Heart left ventricle (tissue), 16 donors: ENCODE measurements around the gene TPD52L2. TPM values are rescaled to one million over a fixed set of nuclear protein-coding genes. Genes with fewer than 3 reads are reported as not detected.
A peak's percentile ranks its signal among the peaks of the same experiment; 100 is the strongest.

ENCODE experiments used
- ATAC-seq, 4 donors: fragments of 200-7000 bp; cut with Tn5 transposase; one replicate each; pipeline ENCODE4 v1.9.1; 2020 to 2022; ENCODE audit warnings: moderate library complexity in 4 of 4, mild to moderate bottlenecking in 3 of 4, moderate number of reproducible peaks in 1 of 4
- DNase-seq, 5 donors: peaks; one replicate each; pipeline ENCODE4 v3.0.0-alpha.2; 2020
- H3K27ac ChIP-seq, 12 donors: fragments of 200-600 bp; sonication (generic) in 4 of 12; one replicate each; pipeline versions ENCODE4 v1.5.0 to v1.8.0; 2016 to 2022; ENCODE audit warnings: mild to moderate bottlenecking in 2 of 12
- H3K27me3 ChIP-seq, 9 donors: fragments of 200-600 bp; sonication (generic) in 2 of 9; one replicate each; pipeline versions ENCODE4 v1.5.1 to v1.8.0; 2016 to 2022; ENCODE audit warnings: mild to moderate bottlenecking in 3 of 9
- H3K36me3 ChIP-seq, 9 donors: fragments of 200-600 bp; sonication (generic) in 2 of 9; one replicate each; pipeline versions ENCODE4 v1.5.0 to v1.8.0; 2018 to 2022; ENCODE audit warnings: mild to moderate bottlenecking in 2 of 9
- H3K4me1 ChIP-seq, 12 donors: fragments of 200-600 bp; sonication (generic) in 4 of 12; one replicate each; pipeline versions ENCODE4 v1.5.0 to v1.8.0; 2016 to 2022; ENCODE audit warnings: mild to moderate bottlenecking in 3 of 12
- H3K4me3 ChIP-seq, 12 donors: fragments of 200-600 bp; sonication (generic) in 4 of 12; one replicate each; pipeline versions ENCODE4 v1.5.0 to v1.8.0; 2017 to 2022; ENCODE audit warnings: mild to moderate bottlenecking in 9 of 12, moderate library complexity in 4 of 12
- H3K9me3 ChIP-seq, 12 donors: fragments of 200-600 bp; sonication (generic) in 4 of 12; one replicate each; pipeline versions ENCODE4 v1.5.0 to v1.8.0; 2016 to 2022; ENCODE audit warnings: mild to moderate bottlenecking in 1 of 12
- CTCF ChIP-seq, 12 donors: fragments of 200-600 bp; sonication (generic) in 4 of 12; IDR thresholded peaks; one replicate each; pipeline versions ENCODE4 v1.5.0 to v1.8.0; 2018 to 2022; ENCODE audit warnings: antibody characterized with exemption in 12 of 12, mild to moderate bottlenecking in 5 of 12
- POLR2A ChIP-seq, 2 donors: fragments of 450-650 bp; IDR thresholded peaks; one replicate each; pipeline ENCODE4 v1.6.1; 2017; ENCODE audit warnings: antibody characterized with exemption in 2 of 2, mild to moderate bottlenecking in 2 of 2, moderate library complexity in 2 of 2
- WGBS, 4 donors: extraction: QIAGEN DNeasy Blood & Tissue Kit in 2 of 4; methylation state at CpG; one replicate each; pipeline versions ENCODE4 v1.1.5 to v1.1.7; 2013 to 2018; 5-methylcytosine and 5-hydroxymethylcytosine counted together
- intact Hi-C, 10 donors: fragments of 100-400 bp; cut with DNase I; formaldehyde crosslinking; loops; one replicate each; pipeline versions ENCODE4 v1.11.1 to v1.14.2; 2022
- polyA plus RNA-seq, 2 donors: library from polyadenylated mRNA; stranded (reverse); fragments of 200-250 nt; gene quantifications; one replicate each; pipeline ENCODE4 v1.2.3, GENCODE V29; 2013
- total RNA-seq, 9 donors: library from RNA; depleted of rRNA in 2 of 9; stranded (reverse); fragments of >200 nt in 2 of 9; fragmentation: NEBNext Ultra II Directional in 3 of 9; extraction: Animal tissue kit (Norgen Biotek cat#: 25700) in 3 of 9; gene quantifications; one replicate each; pipeline versions ENCODE4 v1.1.0 to v1.2.4, GENCODE V29; 2016 to 2023
- donor health status: ischemic (EF 13 %, LVEDD 7.1; RV severe dilation, severe dysfunction).
- donor health status: healthy with polysubstance abuse.
- donor health status: DM: no; HTN: yes; CAD: no.
- donor health status: DM: no; HTN: no; CAD: no.
- donor health status: ischemic (EF 25% LVEDD 6.9; RV normal size, moderate dysfunction).
- donor health status: ischemic (EF 25% LVEDD 5.7; RV mildly dilated, moderate dysfunction).
- donor health status: healthy.
- donor health status: DM: yes; HTN: yes; CAD: no.
- donor health status: ischemic (EF 35%, LVEDD 5.7; RV mildly dilated, moderate dysfunction).
- donor health status: nonischemic (EF 11% LVEDD 7.7; RV severe dilation, severe dysfunction).
- donor health status: DM: yes; HTN: yes; CAD: no.
- donor health status: PGD.
- donor health status: ischemic (EF 29% LVEDD 5.4; RV normal size, mild dysfunction).
- donor health status: nonischemic (EF 23%, LVEDD 6.1; RV moderate dilation, normal function).

The TPD52L2 gene
- total and polyA plus RNA-seq, 11 donors, result 44.4 to 179 (median 72.2) TPM

DNA sequence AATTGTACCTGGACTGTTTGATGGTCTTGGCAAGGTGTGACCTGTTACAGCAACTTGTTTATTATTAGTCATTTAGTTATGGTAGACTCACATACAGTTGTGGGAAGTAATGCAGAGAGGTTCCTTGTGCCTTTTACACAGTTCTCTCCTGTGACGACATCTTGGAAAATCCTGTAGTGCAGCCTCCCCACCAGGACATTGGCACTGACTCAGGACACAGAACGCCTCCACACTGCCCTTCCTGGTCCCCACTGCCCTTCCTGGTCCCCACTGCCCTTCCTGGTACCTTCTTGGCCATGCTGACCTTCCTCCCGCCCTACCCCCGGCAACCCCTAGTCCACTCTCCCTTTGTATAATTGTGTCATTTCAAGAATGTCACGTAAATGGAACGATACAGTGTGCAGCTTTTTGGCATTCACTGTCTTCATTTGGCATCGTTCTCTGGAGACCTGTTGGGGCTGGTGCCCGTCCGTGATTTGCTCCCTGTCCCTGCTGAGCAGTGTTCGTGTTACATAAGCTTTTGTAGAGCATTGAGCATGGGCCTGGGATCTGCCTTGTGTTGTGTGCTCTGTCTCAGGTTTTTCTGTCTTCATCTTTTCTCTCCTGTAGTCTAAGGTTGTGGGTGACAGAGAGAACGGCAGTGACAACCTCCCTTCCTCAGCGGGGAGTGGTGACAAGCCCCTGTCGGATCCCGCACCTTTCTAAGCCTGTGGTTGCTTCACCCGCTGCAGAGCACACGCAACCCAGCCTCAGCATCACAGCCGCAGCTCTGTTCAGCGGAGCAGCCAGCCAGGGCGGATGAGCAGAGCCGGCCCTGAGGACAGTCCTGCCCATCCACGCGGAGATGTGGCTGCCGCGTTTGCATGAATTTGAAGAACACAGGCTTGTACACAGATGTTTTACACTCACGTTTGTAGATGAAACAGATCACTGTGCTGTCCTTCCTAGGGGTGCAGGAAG lies 24.5 kb downstream of the TPD52L2 start:
- intact Hi-C loops, result loop anchor here in 1 of 10 donors (10.0 kb wide), 1 partner anchor 175 kb away; the partner anchor contains the start of gene TCEA2
- DNase-seq, result no peak
- TF ChIP-seq CTCF (IDR thresholded peaks at IDR 0.05) (no peak), POLR2A (IDR thresholded peaks at IDR 0.05) (no peak)
- Histone ChIP-seq H3K27me3 (no peaks in the 10 kb centered on the region), H3K9me3 (no peaks in the 10 kb centered on the region), H3K36me3 (peaks cover 0 to 73% (median 48%) of the 10 kb centered on the region in 9 donors), H3K27ac (peak overlapping the region in 1 of 12 donors; percentile 16), H3K4me3 (no peak overlapping the region), H3K4me1 (peaks cover 0 to 25% (median 8%) of the 10 kb centered on the region in 12 donors)
- WGBS, 4 donors, result 81 to 90% (median 85%) methylated on average over 22 to 25 of the region's 25 CpGs
- peak in 2 of 4 donors; percentile 7 to 27 for ATAC-seq

DNA sequence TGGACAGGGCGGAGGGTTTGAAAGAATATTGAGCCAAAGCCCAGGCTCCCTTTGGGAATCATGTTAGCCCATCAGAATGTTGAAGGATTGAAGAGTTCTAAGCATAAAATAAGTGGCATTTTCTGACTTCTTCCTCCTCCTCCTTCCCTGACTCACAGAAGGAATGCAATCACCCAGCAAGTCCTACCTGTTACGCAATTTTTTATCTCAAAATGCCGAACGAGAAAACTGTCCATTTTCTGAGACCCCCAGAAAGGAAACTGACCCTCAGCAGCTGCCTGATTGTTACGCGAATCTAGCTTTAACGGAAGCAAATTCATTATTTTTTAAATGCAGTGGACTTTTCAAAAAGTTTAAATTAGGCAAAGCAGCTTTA lies 25.1 kb downstream of the TPD52L2 start:
- TF ChIP-seq CTCF (IDR thresholded peaks at IDR 0.05) (no peak), POLR2A (IDR thresholded peaks at IDR 0.05) (no peak)
- WGBS, 4 donors, result 88 to 94% (median 90%) methylated on average over 7 of the region's 7 CpGs
- Histone ChIP-seq H3K27ac (no peak overlapping the region), H3K4me1 (peaks cover 0 to 20% (median 7%) of the 10 kb centered on the region in 12 donors), H3K9me3 (no peaks in the 10 kb centered on the region), H3K36me3 (peaks cover 0 to 66% (median 45%) of the 10 kb centered on the region in 9 donors), H3K27me3 (no peaks in the 10 kb centered on the region), H3K4me3 (no peak overlapping the region)
- intact Hi-C loops, result loop anchor here in 1 of 10 donors (10.0 kb wide), 1 partner anchor 175 kb away; the partner anchor contains the start of gene TCEA2
- DNase-seq, result no peak
- no peak for ATAC-seq

DNA sequence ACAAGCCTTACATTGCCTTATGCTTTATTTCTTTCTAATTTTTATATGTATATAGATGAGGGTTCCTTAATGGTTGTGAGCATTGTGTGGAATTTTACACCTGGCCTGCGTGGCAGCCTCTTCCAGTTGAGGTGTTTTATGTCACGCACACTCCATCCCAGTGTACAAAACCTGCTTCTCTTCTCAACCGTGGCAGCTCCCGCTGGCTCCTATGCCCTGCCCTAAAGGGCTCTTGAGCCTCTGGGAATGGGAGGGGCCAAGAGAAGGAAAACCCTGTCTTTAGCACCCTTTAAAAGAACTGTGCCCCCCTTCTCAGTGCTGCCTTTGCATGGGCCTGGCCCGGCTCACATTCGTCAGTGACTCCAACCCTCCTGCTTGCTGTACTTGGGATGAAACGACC lies 25.5 kb downstream of the TPD52L2 start:
- H3K27ac ChIP-seq, result no peak overlapping the region
- H3K4me1 ChIP-seq, result peaks cover 0 to 20% (median 7%) of the 10 kb centered on the region in 12 donors

More for the DNA sequence above, 25.5 kb downstream of the TPD52L2 start:
- Histone ChIP-seq H3K36me3 (peaks cover 0 to 62% (median 43%) of the 10 kb centered on the region in 9 donors), H3K4me3 (no peak overlapping the region), H3K9me3 (no peaks in the 10 kb centered on the region), H3K27me3 (no peaks in the 10 kb centered on the region)
- DNase-seq (no peak), ATAC-seq (no peak)
- WGBS, 4 donors, result 83 to 85% (median 85%) methylated on average over 7 of the region's 7 CpGs
- intact Hi-C loops, result loop anchor here in 1 of 10 donors (10.0 kb wide), 1 partner anchor 174 kb away; the partner anchor contains the start of gene TCEA2
- TF ChIP-seq POLR2A (IDR thresholded peaks at IDR 0.05) (no peak), CTCF (IDR thresholded peaks at IDR 0.05) (no peak)
